ENCODE results near the gene NPIPB6. TPM values are rescaled to one million over a fixed set of nuclear protein-coding genes. Genes with fewer than 3 reads are reported as not detected.
"Not testable (repeated sequence)": the region's sequence is repeated elsewhere in the genome, so short reads cannot be mapped to it uniquely, and the experiment has no call there.

NPIPB6 gene
- total RNA-seq, 1 experiment from 2014 or later: 2.6 TPM

DNA sequence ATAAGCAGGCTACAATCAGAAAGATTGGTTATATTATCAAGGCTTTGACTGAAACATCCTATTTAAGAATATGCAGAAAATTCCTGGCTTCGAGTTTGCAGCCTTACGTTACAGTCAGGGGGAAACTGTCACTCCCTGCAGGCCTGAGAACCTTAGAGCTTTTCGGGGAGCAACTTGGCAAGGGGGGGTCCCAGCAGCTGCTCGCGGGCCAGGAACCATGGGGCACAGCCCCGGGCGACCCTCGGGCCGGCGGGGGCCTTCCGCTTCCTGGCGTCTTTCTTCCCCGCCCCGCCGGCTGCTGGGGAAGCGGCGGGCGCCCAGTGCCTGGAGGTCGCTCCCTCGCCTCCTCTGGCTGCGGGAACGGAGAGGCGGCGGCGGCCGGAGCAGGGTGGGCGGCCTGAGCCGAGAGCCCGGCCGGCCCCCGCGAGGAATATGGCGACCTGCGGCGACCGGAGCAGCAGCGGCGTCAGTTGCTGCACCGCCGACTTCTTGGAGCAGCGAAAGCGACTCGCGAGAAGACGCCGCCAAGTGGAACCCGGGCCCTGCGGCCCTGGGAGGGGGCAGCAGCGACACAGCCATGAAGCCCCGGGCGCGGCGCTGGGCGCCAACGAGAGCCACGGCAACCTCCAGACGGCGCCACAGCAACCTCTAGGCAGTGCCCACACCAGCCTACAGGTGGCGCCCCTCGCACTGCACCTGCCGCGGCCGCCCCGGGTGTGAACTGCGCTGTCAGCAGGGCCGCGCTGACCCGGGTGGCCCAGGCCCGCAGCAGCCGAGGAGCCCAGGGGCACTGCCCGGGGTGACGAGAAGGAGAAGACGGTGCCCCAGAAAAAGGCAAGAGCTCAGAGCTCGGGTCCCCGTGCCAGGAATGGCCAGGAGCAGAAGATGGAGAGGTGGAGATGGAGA lies 1.2 kb upstream of the NPIPB6 start:
- H3K9me3 Mint-ChIP-seq (ENCODE audit: low read depth, unreplicated experiment); CTCF ChIA-PET; intact Hi-C loops (cut with micrococcal nuclease; ENCODE audit: unreplicated experiment): not testable (repeated sequence)

DNA sequence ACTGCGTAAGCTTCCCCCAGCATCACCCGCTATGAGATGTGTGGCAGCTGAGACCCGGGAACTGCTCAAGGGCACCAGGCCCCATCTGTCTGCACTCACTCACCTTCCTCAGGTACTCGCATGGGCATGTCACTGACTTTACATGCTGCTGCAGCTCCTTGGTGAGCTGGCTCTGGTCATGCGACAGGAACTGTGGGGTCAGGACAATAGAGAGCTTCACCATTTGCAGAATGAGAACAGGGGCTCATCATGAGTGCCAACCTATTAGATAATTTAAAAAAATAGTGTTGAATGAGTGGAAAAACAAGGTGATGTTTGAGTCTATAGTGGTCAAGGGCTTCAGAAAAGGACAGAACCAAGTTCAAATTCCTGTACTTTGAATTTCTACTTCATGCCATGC lies 708 bp downstream of the NPIPB6 start:
- H3K36me3 Mint-ChIP-seq (ENCODE audit: insufficient read depth, unreplicated experiment); H3K4me1 Mint-ChIP-seq (ENCODE audit: low read depth, unreplicated experiment); H3K4me3 Mint-ChIP-seq (ENCODE audit: low read depth, unreplicated experiment); intact Hi-C loops (cut with micrococcal nuclease; ENCODE audit: unreplicated experiment); H3K27ac Mint-ChIP-seq (ENCODE audit: unreplicated experiment); DNase-seq; H3K27me3 Mint-ChIP-seq (ENCODE audit: unreplicated experiment); CTCF ChIA-PET; BruUV-seq (replicated peaks); H3K9me3 Mint-ChIP-seq (ENCODE audit: low read depth, unreplicated experiment): not testable (repeated sequence)

More for the DNA sequence above, 1.2 kb upstream of the NPIPB6 start:
- not testable (repeated sequence) for H3K4me3 Mint-ChIP-seq (ENCODE audit: low read depth, unreplicated experiment); BruUV-seq (replicated peaks); H3K4me1 Mint-ChIP-seq (ENCODE audit: low read depth, unreplicated experiment); DNase-seq; H3K27ac Mint-ChIP-seq (ENCODE audit: unreplicated experiment); H3K27me3 Mint-ChIP-seq (ENCODE audit: unreplicated experiment); H3K36me3 Mint-ChIP-seq (ENCODE audit: insufficient read depth, unreplicated experiment)

DNA sequence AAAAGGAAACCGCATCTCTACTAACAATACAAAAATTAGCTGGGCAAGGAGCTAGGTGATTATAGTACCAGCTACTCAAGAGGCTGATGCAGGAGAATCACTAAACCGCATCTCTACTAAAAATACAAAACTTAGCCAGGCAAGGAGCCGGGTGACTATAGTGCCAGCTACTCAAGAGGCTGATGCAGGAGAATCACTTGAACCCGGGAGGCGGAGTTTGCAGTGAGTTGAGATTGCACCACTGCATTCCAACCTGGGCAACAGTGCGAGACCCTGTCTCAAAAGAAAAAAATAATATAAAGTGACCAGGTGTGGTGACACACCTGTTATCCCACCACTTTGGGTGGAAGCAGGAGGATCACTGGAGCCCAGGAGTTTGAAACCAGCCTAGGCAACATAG lies 25.1 kb downstream of the NPIPB6 start:
- BruUV-seq (replicated peaks); H3K27ac Mint-ChIP-seq (ENCODE audit: unreplicated experiment); DNase-seq; H3K9me3 Mint-ChIP-seq (ENCODE audit: low read depth, unreplicated experiment); H3K36me3 Mint-ChIP-seq (ENCODE audit: insufficient read depth, unreplicated experiment); H3K4me3 Mint-ChIP-seq (ENCODE audit: low read depth, unreplicated experiment); CTCF ChIA-PET; H3K27me3 Mint-ChIP-seq (ENCODE audit: unreplicated experiment); H3K4me1 Mint-ChIP-seq (ENCODE audit: low read depth, unreplicated experiment); intact Hi-C loops (cut with micrococcal nuclease; ENCODE audit: unreplicated experiment): not testable (repeated sequence)

GRCh38 chr16:28336940-28337710 lies 26.2 kb downstream of the NPIPB6 start:
- BruUV-seq (replicated peaks); H3K27ac Mint-ChIP-seq (ENCODE audit: unreplicated experiment); CTCF ChIA-PET: not testable (repeated sequence)

DNA sequence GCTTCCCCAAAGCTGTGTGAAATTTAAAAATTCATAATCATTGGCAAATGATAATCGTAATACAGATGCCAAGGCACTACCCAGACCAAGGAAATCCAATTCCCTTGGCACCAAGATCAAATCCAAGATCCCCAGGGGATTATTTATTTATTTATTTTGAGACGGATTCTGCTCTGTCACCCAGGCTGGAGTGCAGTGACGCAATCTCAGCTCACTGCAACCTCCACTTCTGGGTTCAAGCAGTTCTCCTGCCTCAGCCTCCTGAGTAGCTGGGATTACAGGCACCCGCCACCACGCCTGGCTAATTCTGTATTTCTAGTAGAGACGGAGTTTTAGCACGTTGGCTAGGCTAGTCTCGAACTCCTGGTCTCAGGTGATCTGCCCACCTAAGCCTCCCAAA lies 27.6 kb downstream of the NPIPB6 start:
- BruUV-seq (replicated peaks); H3K4me3 Mint-ChIP-seq (ENCODE audit: low read depth, unreplicated experiment); CTCF ChIA-PET; H3K27ac Mint-ChIP-seq (ENCODE audit: unreplicated experiment); H3K4me1 Mint-ChIP-seq (ENCODE audit: low read depth, unreplicated experiment); H3K9me3 Mint-ChIP-seq (ENCODE audit: low read depth, unreplicated experiment); H3K36me3 Mint-ChIP-seq (ENCODE audit: insufficient read depth, unreplicated experiment); intact Hi-C loops (cut with micrococcal nuclease; ENCODE audit: unreplicated experiment); H3K27me3 Mint-ChIP-seq (ENCODE audit: unreplicated experiment); DNase-seq: not testable (repeated sequence)

More at GRCh38 chr16:28336940-28337710, 26.2 kb downstream of the NPIPB6 start:
- H3K4me1 Mint-ChIP-seq (ENCODE audit: low read depth, unreplicated experiment); intact Hi-C loops (cut with micrococcal nuclease; ENCODE audit: unreplicated experiment); H3K4me3 Mint-ChIP-seq (ENCODE audit: low read depth, unreplicated experiment); H3K36me3 Mint-ChIP-seq (ENCODE audit: insufficient read depth, unreplicated experiment); DNase-seq; H3K9me3 Mint-ChIP-seq (ENCODE audit: low read depth, unreplicated experiment); H3K27me3 Mint-ChIP-seq (ENCODE audit: unreplicated experiment): not testable (repeated sequence)

DNA sequence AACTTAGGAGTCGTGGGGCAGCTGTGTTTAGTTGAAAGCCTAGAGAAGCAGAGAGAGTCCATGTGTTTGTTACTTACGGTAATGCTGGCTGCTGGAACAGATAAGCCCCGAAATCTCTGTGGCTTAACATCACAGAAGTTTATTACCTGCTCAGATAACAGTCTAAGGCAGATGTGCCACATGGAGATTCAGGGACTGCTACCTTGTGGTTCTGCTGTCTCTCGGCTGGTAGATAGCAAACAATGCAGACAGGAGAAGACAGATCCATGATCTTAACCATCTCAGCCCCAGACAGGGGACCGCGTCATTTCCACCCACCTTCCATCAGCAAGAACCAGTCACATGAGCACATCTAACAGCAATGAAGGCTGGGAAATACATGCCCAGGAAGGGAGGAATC lies 30.7 kb downstream of the NPIPB6 start:
- CTCF ChIA-PET; H3K9me3 Mint-ChIP-seq (ENCODE audit: low read depth, unreplicated experiment); intact Hi-C loops (cut with micrococcal nuclease; ENCODE audit: unreplicated experiment); DNase-seq; H3K36me3 Mint-ChIP-seq (ENCODE audit: insufficient read depth, unreplicated experiment); H3K4me1 Mint-ChIP-seq (ENCODE audit: low read depth, unreplicated experiment); H3K27me3 Mint-ChIP-seq (ENCODE audit: unreplicated experiment); H3K27ac Mint-ChIP-seq (ENCODE audit: unreplicated experiment); H3K4me3 Mint-ChIP-seq (ENCODE audit: low read depth, unreplicated experiment); BruUV-seq (replicated peaks): not testable (repeated sequence)

- H3K9me3 Mint-ChIP-seq (ENCODE audit: low read depth, unreplicated experiment); H3K4me1 Mint-ChIP-seq (ENCODE audit: low read depth, unreplicated experiment); H3K4me3 Mint-ChIP-seq (ENCODE audit: low read depth, unreplicated experiment); H3K36me3 Mint-ChIP-seq (ENCODE audit: insufficient read depth, unreplicated experiment); H3K27me3 Mint-ChIP-seq (ENCODE audit: unreplicated experiment); DNase-seq; CTCF ChIA-PET; H3K27ac Mint-ChIP-seq (ENCODE audit: unreplicated experiment); intact Hi-C loops (cut with micrococcal nuclease; ENCODE audit: unreplicated experiment); BruUV-seq (replicated peaks): not testable (repeated sequence)
Measured at GRCh38 chr16:28330981-28331380, 32.3 kb downstream of the NPIPB6 start.

DNA sequence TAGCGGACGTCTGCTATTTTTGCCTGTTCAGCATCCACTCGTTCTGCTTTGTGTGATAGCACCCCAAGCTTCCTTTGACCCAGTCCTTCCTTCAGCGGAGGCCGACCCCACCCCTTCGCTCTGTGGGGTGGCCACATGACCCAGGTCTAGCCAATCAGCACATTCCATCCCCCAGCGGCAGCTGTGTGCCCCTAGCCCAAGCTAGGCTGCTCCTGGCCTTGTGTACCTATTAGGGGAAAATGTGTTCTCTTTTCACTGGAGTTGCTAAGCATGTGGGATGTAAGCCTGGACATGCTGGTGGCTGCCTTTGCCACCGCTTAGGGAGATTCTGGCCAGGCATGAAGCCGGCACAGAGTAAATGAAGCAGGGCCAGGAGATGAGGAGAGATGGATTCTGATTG lies 33.1 kb downstream of the NPIPB6 start:
- H3K36me3 Mint-ChIP-seq (ENCODE audit: insufficient read depth, unreplicated experiment); H3K4me3 Mint-ChIP-seq (ENCODE audit: low read depth, unreplicated experiment); CTCF ChIA-PET; H3K4me1 Mint-ChIP-seq (ENCODE audit: low read depth, unreplicated experiment); intact Hi-C loops (cut with micrococcal nuclease; ENCODE audit: unreplicated experiment); H3K9me3 Mint-ChIP-seq (ENCODE audit: low read depth, unreplicated experiment); BruUV-seq (replicated peaks); H3K27me3 Mint-ChIP-seq (ENCODE audit: unreplicated experiment); DNase-seq; H3K27ac Mint-ChIP-seq (ENCODE audit: unreplicated experiment): not testable (repeated sequence)

Measured in Calu3 (cell line).